CD4-positive, alpha-beta T cell treated with Interleukin-4 for 1 hour (primary cell): ENCODE measurements around the gene CCDC15.
"Not testable (repeated sequence)": the region's sequence is repeated elsewhere in the genome, so short reads cannot be mapped to it uniquely, and the experiment has no call there.

ENCODE experiments used
- DNase-seq, 2 donors: peaks; one replicate each; pipeline ENCODE4 v3.0.0-alpha.2; 2020 to 2022

CCDC15 gene

DNA sequence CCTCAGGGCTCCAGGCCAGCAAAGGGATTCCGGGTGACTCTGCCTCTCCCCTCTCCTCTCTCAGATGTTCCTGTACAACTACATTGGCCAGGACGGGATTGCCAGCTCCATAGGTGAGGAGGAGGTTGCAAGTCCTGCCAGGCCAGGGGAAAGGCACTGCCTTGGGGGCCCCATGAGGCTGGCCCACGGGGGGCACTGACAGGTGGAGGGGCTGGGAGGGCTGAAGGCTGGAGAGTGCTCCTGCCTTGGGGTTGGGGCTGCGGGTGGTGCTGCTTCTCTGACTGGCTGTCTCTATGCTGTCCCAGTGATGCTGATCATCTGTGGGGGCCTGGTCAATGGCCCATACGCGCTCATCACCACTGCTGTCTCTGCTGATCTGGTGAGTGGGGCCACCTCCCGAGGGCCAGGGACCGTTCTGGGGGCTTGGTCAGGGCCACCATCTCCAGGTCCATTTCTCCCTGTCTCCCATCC, 130.8 kb downstream of the CCDC15 start:
- no peak for DNase-seq

DNA sequence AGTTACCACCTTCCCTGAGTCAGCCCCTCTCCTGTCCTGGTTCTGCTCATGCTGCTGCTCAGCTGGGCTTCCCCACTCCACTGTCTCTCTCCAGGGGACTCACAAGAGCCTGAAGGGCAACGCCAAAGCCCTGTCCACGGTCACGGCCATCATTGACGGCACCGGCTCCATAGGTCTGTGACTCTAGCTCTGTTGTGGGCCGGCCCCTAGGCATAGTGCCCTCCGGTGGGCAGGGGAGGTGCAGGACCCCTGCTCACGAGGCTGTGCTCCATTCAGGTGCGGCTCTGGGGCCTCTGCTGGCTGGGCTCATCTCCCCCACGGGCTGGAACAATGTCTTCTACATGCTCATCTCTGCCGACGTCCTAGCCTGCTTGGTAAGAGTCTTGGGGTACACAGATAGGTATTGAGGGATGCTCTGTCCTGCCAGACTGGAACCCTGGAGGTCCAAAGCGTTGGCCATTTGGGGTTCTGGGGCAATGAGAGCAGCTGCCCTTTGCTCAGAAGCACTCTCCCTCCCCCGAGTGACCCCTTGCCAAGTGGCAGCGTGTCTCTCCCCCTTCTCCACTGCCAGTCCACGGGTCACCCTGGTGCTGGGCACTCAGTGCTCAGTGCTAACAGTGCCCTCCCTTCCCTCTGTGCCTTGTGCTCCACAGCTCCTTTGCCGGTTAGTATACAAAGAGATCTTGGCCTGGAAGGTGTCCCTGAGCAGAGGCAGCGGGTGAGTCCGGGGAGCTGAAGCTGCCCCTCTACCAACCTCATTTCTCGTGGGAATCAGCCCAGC, 131.5 kb downstream of the CCDC15 start:
- no peak for DNase-seq

DNA sequence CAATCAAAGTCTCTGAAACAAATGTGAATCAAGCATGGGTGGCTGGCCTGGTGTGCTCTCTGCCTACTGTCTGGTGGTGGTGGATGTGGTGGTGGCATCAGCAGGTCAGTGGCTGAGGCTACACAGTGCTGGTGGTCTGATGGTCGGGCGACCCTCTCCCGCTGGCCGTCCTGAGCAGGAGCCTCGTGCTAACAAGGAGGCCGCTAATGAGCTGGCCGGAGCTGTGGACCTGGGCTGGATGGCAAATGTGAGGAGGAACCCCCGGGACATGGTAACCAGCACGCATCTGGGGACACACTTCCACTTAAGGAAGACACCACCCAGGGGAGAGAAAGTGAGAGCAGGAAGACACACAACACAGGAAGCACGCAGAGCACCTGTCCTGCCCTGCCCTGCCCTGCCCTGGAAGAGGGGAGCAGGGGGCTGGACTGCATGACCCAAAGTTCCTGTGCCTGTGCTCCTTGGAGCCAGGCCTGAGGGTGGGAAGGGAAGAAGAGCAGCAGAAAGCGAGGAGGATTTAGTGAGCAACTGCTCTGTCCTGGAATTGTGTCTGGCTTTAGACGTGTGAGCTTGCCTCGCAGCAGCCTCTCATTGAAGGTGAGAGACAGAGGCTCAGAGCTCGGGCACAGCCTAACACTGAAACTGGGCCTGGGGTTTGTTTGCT, 132.8 kb downstream of the CCDC15 start:
- no peak for DNase-seq

DNA sequence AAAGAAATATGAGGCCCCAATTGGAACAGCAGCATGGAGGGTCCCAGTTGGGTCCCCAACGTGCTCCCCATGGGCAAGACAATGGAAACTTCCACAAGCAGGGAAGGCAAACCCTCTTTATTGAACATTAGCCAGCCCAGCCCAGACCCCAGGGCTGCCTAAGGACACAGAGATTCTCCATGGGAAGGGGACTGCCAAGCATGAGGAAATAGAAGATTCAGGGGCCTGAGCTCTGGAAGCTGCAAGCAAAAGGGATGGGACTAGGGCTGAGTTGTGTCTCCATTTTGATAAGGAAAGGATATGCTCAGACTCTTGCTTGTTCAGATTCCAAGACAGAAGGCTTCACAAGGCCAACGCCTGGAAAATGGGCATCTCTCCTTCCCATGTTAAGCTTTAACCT, 134.1 kb downstream of the CCDC15 start:
- DNase-seq, result no peak

DNA sequence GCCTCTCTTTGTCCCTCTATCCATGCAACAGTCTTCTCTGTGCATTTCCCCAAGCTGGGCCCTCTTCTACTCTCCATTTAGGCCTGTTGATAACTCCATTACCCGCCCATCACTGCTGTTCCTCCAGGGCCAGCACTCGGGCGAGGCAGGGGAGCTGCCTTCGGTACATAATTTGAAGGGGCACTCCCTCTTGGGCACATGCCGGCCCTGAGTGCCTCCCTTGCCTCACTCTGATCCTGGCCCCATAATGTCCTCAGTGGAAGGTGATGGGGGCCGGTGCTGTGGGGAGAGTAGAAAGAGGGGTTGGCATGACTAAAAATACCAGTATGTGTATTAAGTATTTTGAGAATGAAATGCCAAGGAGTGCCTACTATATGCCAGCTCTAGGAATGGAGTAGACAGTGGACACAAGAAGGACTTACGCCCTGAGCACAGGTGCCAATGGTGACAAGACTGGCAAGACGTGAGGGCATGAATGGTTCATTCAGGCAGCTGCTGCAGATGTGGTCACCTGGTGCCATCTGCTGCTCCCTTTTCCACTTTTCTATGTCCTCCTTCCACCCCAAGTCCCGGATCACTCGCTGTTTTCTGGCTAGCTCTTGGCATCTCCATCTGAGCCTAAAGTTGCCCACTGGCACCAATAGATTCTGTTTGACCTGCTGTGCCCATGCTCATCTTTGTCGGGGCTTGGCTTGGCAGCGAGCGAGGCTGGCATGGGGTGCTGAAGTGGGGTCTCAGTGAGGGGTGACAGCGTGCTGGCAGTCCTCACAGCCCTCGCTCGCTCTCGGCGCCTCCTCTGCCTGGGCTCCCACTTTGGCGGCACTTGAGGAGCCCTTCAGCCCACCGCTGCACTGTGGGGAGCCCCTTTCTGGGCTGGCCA, 134.8 kb downstream of the CCDC15 start:
- no peak for DNase-seq

DNA sequence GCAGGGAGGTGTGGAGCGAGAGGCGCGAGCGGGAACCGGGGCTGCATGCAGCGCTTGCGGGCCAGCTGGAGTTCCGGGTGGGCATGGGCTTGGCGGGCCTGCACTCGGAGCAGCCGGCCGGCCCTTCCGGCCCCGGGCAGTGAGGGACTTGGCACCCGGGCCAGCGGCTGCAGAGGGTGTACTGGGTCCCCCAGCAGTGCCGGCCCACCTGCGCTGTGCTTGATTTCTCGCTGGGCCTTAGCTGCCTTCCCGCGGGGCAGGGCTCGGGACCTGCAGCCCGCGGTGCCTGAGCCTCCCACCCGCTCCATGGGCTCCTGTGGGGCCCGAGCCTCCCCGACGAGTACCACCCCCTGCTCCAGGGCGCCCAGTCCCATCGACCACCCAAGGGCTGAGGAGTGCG, 135.5 kb downstream of the CCDC15 start:
- not testable (repeated sequence) for DNase-seq

DNA sequence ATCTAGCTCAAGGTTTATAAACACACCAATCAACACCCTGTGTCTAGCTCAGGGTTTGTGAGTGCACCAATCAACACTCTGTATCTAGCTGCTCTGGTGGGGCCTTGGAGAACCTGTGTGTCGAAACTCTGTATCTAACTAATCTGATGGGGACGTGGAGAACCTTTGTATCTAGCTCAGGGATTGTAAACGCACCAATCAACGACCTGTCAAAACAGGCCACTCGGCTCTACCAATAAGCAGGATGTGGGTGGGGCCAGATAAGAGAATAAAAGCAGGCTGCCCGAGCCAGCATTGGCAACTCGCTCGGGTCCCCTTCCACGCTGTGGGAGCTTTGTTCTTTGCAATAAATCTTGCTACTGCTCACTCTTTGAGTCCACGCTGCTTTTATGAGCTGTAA, 136.1 kb downstream of the CCDC15 start:
- not testable (repeated sequence) for DNase-seq

DNA sequence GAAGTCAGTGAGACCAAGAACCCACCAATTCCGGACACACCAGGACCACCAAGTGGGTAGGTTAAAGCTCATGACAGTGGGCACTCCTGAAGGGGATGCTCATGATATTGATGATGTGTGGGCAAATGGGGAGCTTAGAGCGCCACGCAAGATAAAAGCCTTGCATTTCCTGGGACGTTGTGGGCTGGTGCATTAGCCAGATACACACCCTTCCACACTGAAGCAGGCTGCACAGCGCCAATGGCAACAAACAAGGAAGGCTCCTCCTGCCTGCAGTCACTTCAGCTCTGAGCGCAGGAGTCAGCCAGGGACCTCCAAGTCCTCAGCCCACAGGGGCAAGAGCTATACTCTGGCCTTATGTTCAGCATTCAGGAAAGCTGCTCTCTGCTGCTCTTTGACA, 136.8 kb downstream of the CCDC15 start:
- DNase-seq, result no peak
